Astrocyte (in vitro differentiated cells and primary cell): Measurements from ENCODE around the gene NUAK2. TPM values are rescaled to one million over a fixed set of nuclear protein-coding genes. Genes with fewer than 3 reads are reported as not detected.

Experiments used
- DNase-seq: peaks from one replicate; pipeline ENCODE4 v3.0.0-alpha.2; 2010; ENCODE audit warnings: low read depth
- FAIRE-seq: peaks from 2 replicates; lab custom pipeline; 2011; peaks lifted over from hg19 to GRCh38; lab: Jason Lieb, UNC
- H2AFZ ChIP-seq: 2 replicates; pipeline ENCODE4 v1.6.0; 2012; ENCODE audit warnings: low read depth, low read length, inconsistent platforms
- H3K27ac ChIP-seq: 2 replicates; pipeline ENCODE4 v1.5.1; 2011; ENCODE audit warnings: low read depth, low read length, inconsistent platforms
- H3K27me3 ChIP-seq: 2 replicates; pipeline ENCODE4 v1.6.0; 2011; ENCODE audit warnings: low read length, inconsistent platforms; ENCODE audit not compliant: insufficient read depth
- H3K36me3 ChIP-seq: 2 replicates; pipeline ENCODE4 v1.5.1; 2011; ENCODE audit warnings: low read length, inconsistent platforms; ENCODE audit not compliant: insufficient read depth
- H3K4me1 ChIP-seq: 2 replicates; pipeline ENCODE4 v1.5.1; 2011; ENCODE audit warnings: low read length, inconsistent platforms; ENCODE audit not compliant: insufficient read depth
- H3K4me2 ChIP-seq: 2 replicates; pipeline ENCODE4 v1.6.0; 2012; ENCODE audit warnings: low read length, inconsistent platforms
- H3K4me3 ChIP-seq: 2 replicates; pipeline ENCODE4 v1.5.1; 2011; ENCODE audit warnings: low read depth, mild to moderate bottlenecking, low read length, inconsistent platforms; ENCODE audit not compliant: insufficient read depth
- H3K79me2 ChIP-seq: 2 replicates; pipeline ENCODE4 v1.6.0; 2012; ENCODE audit warnings: mild to moderate bottlenecking, low read length, inconsistent platforms; ENCODE audit not compliant: insufficient read depth
- H3K9ac ChIP-seq: 2 replicates; pipeline ENCODE4 v1.6.0; 2012; ENCODE audit warnings: mild to moderate bottlenecking, low read length, inconsistent platforms
- H3K9me3 ChIP-seq: 2 replicates; pipeline ENCODE4 v1.5.1; 2012; ENCODE audit warnings: low read depth, mild to moderate bottlenecking, low read length, inconsistent platforms; ENCODE audit not compliant: insufficient read depth
- H4K20me1 ChIP-seq: 2 replicates; pipeline ENCODE4 v1.6.0; 2012; ENCODE audit warnings: low read length, inconsistent platforms; ENCODE audit not compliant: insufficient read depth
- H3K27ac Mint-ChIP-seq: one replicate; pipeline ENCODE4 v1.8.0; 2021; ENCODE audit warnings: mild to moderate bottlenecking, mixed read lengths; ENCODE audit not compliant: unreplicated experiment
- H3K27me3 Mint-ChIP-seq: one replicate; pipeline ENCODE4 v1.8.0; 2021; ENCODE audit warnings: low read depth, mixed read lengths; ENCODE audit not compliant: unreplicated experiment
- H3K36me3 Mint-ChIP-seq: one replicate; pipeline ENCODE4 v1.8.0; 2021; ENCODE audit warnings: low read depth, mixed read lengths; ENCODE audit not compliant: unreplicated experiment
- H3K4me1 Mint-ChIP-seq: one replicate; pipeline ENCODE4 v1.8.0; 2021; ENCODE audit warnings: low read depth, mixed read lengths; ENCODE audit not compliant: unreplicated experiment
- H3K4me3 Mint-ChIP-seq: one replicate; pipeline ENCODE4 v1.8.0; 2021; ENCODE audit warnings: mild to moderate bottlenecking, moderate library complexity, mixed read lengths; ENCODE audit not compliant: unreplicated experiment
- H3K9me3 Mint-ChIP-seq: one replicate; pipeline ENCODE4 v1.8.0; 2021; ENCODE audit warnings: mild to moderate bottlenecking, mixed read lengths; ENCODE audit not compliant: unreplicated experiment
- EZH2 ChIP-seq: IDR thresholded peaks from 2 replicates; pipeline ENCODE4 v1.6.1; 2012; ENCODE audit warnings: mild to moderate bottlenecking, low read length, inconsistent platforms; ENCODE audit not compliant: insufficient read depth
- total RNA-seq: library from RNA; stranded (reverse); gene quantifications from 2 replicates; pipeline ENCODE4 v1.2.1, GENCODE V29; 2021
- TF ChIP-seq, protein P1 (sequence below): IDR thresholded peaks from 2 replicates; pipeline ENCODE4 v1.5.1; 2011; ENCODE audit warnings: low read depth, mild to moderate bottlenecking, inconsistent platforms, low read length, moderate library complexity; ENCODE audit not compliant: insufficient read depth

NUAK2 gene
- total RNA-seq, 1 donor from 2014 or later: 49.4 TPM

DNA sequence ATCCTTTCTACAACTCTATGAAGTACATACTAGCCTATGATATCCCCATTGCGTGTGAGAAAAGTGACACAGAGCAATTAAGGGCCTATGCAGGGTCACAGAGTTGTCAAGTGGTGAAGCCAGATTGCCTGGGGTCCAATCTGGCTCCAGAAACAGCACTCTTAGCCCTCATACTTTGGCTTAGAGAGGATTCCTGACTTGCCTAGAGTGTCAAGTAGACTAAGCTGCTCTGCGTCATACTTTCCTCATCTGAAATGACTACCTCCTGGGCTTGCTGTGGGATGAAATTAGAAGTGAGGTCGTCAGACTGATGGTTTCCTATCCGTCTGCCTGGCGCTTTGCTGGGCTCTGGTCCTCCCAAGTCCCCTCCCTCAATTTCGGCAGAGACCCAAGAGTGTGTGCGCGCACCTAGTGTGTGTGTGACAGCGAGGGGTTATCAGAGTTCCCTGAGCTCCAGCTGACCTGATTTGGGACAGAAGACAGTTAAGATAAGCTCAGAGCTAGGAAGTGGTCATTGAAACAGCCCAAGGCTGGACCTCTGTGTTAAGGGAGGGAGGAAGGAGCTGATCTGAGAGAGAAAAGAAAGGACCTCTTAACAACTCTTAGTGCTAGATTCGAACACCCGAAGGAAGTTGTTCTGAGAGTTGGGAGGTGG is 5.4 kb upstream of the NUAK2 start:
- peak overlapping the region; percentile 20 for H3K27ac Mint-ChIP-seq
- H3K27me3 Mint-ChIP-seq: peaks cover 22% of the 10 kb centered on the region
- peaks cover 9% of the 10 kb centered on the region for H3K4me1 ChIP-seq
- H3K27me3 ChIP-seq: peaks cover 13% of the 10 kb centered on the region
- no peak overlapping the region for H3K27ac ChIP-seq
- no peak overlapping the region for H3K4me3 ChIP-seq
- H3K4me2 ChIP-seq: no peak overlapping the region
- DNase-seq (no peak), FAIRE-seq (no peak)
- H3K9me3 ChIP-seq: no peaks in the 10 kb centered on the region
- TF ChIP-seq, protein P1, sequence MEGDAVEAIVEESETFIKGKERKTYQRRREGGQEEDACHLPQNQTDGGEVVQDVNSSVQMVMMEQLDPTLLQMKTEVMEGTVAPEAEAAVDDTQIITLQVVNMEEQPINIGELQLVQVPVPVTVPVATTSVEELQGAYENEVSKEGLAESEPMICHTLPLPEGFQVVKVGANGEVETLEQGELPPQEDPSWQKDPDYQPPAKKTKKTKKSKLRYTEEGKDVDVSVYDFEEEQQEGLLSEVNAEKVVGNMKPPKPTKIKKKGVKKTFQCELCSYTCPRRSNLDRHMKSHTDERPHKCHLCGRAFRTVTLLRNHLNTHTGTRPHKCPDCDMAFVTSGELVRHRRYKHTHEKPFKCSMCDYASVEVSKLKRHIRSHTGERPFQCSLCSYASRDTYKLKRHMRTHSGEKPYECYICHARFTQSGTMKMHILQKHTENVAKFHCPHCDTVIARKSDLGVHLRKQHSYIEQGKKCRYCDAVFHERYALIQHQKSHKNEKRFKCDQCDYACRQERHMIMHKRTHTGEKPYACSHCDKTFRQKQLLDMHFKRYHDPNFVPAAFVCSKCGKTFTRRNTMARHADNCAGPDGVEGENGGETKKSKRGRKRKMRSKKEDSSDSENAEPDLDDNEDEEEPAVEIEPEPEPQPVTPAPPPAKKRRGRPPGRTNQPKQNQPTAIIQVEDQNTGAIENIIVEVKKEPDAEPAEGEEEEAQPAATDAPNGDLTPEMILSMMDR: no peak
- no peak for TF ChIP-seq EZH2
- H3K9ac ChIP-seq: no peak overlapping the region
- no peaks in the 10 kb centered on the region for H3K9me3 Mint-ChIP-seq
- H2AFZ ChIP-seq: no peak overlapping the region
- H3K4me3 Mint-ChIP-seq: no peak overlapping the region
- no peaks in the 10 kb centered on the region for H3K79me2 ChIP-seq
- H3K4me1 Mint-ChIP-seq: peaks cover 17% of the 10 kb centered on the region
- no peaks in the 10 kb centered on the region for H3K36me3 ChIP-seq
- no peaks in the 10 kb centered on the region for H4K20me1 ChIP-seq
- H3K36me3 Mint-ChIP-seq: no peaks in the 10 kb centered on the region

DNA sequence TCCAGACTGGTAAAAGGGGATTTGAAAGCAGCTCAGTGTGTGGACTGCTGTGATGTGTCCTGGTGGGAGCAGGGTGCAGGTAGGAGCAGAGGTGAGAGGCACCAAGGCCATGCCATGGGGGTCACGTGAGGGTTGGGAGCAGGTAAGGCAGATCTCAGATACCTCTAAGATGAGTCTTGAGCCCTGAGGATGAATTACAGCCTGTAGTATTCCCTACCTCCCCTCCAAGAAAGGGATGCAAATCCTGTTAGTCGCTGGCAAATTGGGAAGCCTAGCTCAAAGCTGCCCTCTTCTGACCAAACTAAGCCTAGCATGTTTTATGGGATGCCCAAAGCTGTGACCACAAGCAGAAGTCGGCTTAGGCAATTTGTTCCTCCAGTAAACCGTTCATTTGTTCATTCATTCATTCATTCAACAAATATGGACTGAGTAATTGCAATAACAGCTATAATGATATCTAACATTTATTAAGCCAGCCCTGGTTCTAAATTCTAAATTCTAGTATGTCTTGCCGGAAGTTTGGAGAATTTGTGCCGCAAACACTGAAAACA is 3.9 kb upstream of the NUAK2 start:
- DNase-seq (peak; percentile 45), FAIRE-seq (peak; percentile 45)
- H3K36me3 ChIP-seq: no peaks in the 10 kb centered on the region
- H3K9me3 Mint-ChIP-seq: peaks cover 6% of the 10 kb centered on the region
- peak overlapping the region; percentile 61 for H3K27ac ChIP-seq
- H3K4me1 Mint-ChIP-seq: peaks cover 16% of the 10 kb centered on the region
- H2AFZ ChIP-seq: no peak overlapping the region
- peaks cover 11% of the 10 kb centered on the region for H4K20me1 ChIP-seq
- H3K27ac Mint-ChIP-seq: peak overlapping the region; percentile 92
- H3K4me1 ChIP-seq: peaks cover 11% of the 10 kb centered on the region
- peaks cover 2% of the 10 kb centered on the region for H3K36me3 Mint-ChIP-seq
- TF ChIP-seq, protein P1: peak; percentile 69
- no peak for TF ChIP-seq EZH2
- H3K27me3 ChIP-seq: peaks cover 8% of the 10 kb centered on the region
- H3K9me3 ChIP-seq: no peaks in the 10 kb centered on the region
- no peak overlapping the region for H3K4me3 ChIP-seq
- peaks cover 13% of the 10 kb centered on the region for H3K79me2 ChIP-seq
- no peak overlapping the region for H3K4me3 Mint-ChIP-seq
- peak overlapping the region; percentile 75 for H3K9ac ChIP-seq
- H3K4me2 ChIP-seq: peak overlapping the region; percentile 56
- H3K27me3 Mint-ChIP-seq: peaks cover 13% of the 10 kb centered on the region

DNA sequence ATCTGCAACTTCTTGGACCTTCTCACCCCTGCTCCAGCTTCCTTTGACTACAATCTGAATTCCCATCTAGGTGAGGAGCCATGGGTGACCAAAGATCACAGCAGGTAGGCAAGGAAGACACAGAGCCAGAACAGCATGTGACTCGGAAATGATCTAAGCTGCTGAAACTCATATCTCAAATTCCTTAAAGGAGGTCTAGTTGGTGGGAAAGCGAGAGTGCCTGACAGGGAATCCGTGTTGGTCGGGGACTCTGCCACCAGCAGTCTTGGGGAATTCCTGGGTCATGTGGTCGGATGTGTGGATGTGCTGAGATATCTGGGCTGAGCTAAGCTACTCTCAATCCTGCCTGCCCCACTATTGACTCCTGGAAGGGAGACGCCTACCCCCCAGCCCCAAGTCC is 3.2 kb upstream of the NUAK2 start:
- peak overlapping the region; percentile 75 for H3K9ac ChIP-seq
- TF ChIP-seq, protein P1: no peak
- TF ChIP-seq EZH2: no peak
- H3K4me3 Mint-ChIP-seq: no peak overlapping the region

More for the DNA sequence above, 3.2 kb upstream of the NUAK2 start:
- Histone ChIP-seq H3K27ac (peak overlapping the region; percentile 61), H3K27me3 (peaks cover 3% of the 10 kb centered on the region), H3K9me3 (no peaks in the 10 kb centered on the region), H3K4me2 (peak overlapping the region; percentile 56), H3K4me3 (no peak overlapping the region), H3K36me3 (no peaks in the 10 kb centered on the region), H2AFZ (no peak overlapping the region), H4K20me1 (peaks cover 14% of the 10 kb centered on the region), H3K4me1 (peaks cover 15% of the 10 kb centered on the region), H3K79me2 (peaks cover 18% of the 10 kb centered on the region)
- Mint-ChIP-seq H3K36me3 (peaks cover 7% of the 10 kb centered on the region), H3K9me3 (peaks cover 7% of the 10 kb centered on the region), H3K27ac (peak overlapping the region; percentile 92), H3K4me1 (peaks cover 16% of the 10 kb centered on the region), H3K27me3 (peaks cover 9% of the 10 kb centered on the region)
- DNase-seq (peak; percentile 51), FAIRE-seq (no peak)
